WTC11 (cell line): ENCODE data around the gene INS. TPM values are rescaled to one million over a fixed set of nuclear protein-coding genes. Genes with fewer than 3 reads are reported as not detected.

Source experiments
- ATAC-seq: fragments of 200-7000 bp; cut with Tn5 transposase; 2 replicates; pipeline ENCODE4 v1.10.0; 2021; ENCODE audit warnings: mild to moderate bottlenecking, moderate library complexity
- CTCF ChIA-PET: fragments of 300-600 bp; sonication (Branson Sonifier 250); formaldehyde crosslinking; loops from one replicate; lab custom pipeline; 2021; ENCODE audit warnings: antibody characterized with exemption; lab: Charles Lee
- POLR2A ChIA-PET: fragments of 350-600 bp; sonication (Branson Sonifier 250); formaldehyde crosslinking; loops from one replicate; lab custom pipeline; 2021; ENCODE audit warnings: antibody characterized with exemption; lab: Charles Lee
- DNase-seq: peaks from one replicate; pipeline ENCODE4 v3.0.0; 2021; ENCODE audit warnings: low spot score
- H3K27ac Mint-ChIP-seq: 2 replicates; pipeline ENCODE4 v1.8.0; 2021; ENCODE audit warnings: mixed read lengths
- H3K27me3 Mint-ChIP-seq: 2 replicates; pipeline ENCODE4 v1.8.0; 2021; ENCODE audit warnings: low read depth, mild to moderate bottlenecking, moderate library complexity, mixed read lengths
- H3K36me3 Mint-ChIP-seq: 2 replicates; pipeline ENCODE4 v1.8.0; 2021; ENCODE audit warnings: mixed read lengths
- H3K4me1 Mint-ChIP-seq: 2 replicates; pipeline ENCODE4 v1.8.0; 2022; ENCODE audit warnings: mixed read lengths
- H3K4me3 Mint-ChIP-seq: 2 replicates; pipeline ENCODE4 v1.8.0; 2021; ENCODE audit warnings: mild to moderate bottlenecking, moderate library complexity, mixed read lengths
- H3K9me3 Mint-ChIP-seq: 2 replicates; pipeline ENCODE4 v1.8.0; 2021; ENCODE audit warnings: mixed read lengths
- ATF1 ChIP-seq: sonication (generic); formaldehyde crosslinking; IDR thresholded peaks from 2 replicates; pipeline ENCODE4 v1.8.1; 2023; ENCODE audit warnings: mild to moderate bottlenecking, moderate library complexity, missing genetic modification reagents
- CREM ChIP-seq: sonication (generic); formaldehyde crosslinking; IDR thresholded peaks from 2 replicates; pipeline ENCODE4 v1.8.1; 2022; ENCODE audit warnings: mild to moderate bottlenecking, missing genetic modification reagents, moderate library complexity
- GABPB1 ChIP-seq: sonication (generic); formaldehyde crosslinking; IDR thresholded peaks from 2 replicates; pipeline ENCODE4 v1.8.1; 2023; ENCODE audit warnings: mild to moderate bottlenecking, missing genetic modification reagents
- JUN ChIP-seq: sonication (generic); formaldehyde crosslinking; IDR thresholded peaks from 2 replicates; pipeline ENCODE4 v1.8.0; 2023; ENCODE audit warnings: mild to moderate bottlenecking, missing genetic modification reagents
- MXD4 ChIP-seq: fragments of 250-450 bp; sonication (Bioruptor Pico); IDR thresholded peaks from 2 replicates; pipeline ENCODE4 v1.8.0; 2021; ENCODE audit warnings: mild to moderate bottlenecking, moderate library complexity, borderline replicate concordance
- NFE2L1 ChIP-seq: sonication (generic); formaldehyde crosslinking; IDR thresholded peaks from 2 replicates; pipeline ENCODE4 v1.8.1; 2023; ENCODE audit warnings: missing genetic modification reagents
- NFYB ChIP-seq: sonication (generic); formaldehyde crosslinking; conservative IDR thresholded peaks from 2 replicates; pipeline ENCODE4 v1.8.0; 2022; ENCODE audit warnings: low read depth, missing genetic modification reagents
- NR2C2 ChIP-seq: sonication (generic); formaldehyde crosslinking; IDR thresholded peaks from 2 replicates; pipeline ENCODE4 v1.8.0; 2022; ENCODE audit warnings: mild to moderate bottlenecking, missing genetic modification reagents
- RORB ChIP-seq: fragments of 250-450 bp; sonication (Bioruptor Pico); IDR thresholded peaks from 2 replicates; pipeline ENCODE4 v1.9.0; 2021; ENCODE audit warnings: mild to moderate bottlenecking
- SP1 ChIP-seq: sonication (generic); formaldehyde crosslinking; conservative IDR thresholded peaks from 2 replicates; pipeline ENCODE4 v1.8.1; 2022; ENCODE audit warnings: missing genetic modification reagents
- TCF7 ChIP-seq: sonication (generic); formaldehyde crosslinking; IDR thresholded peaks from 2 replicates; pipeline ENCODE4 v1.8.0; 2022; ENCODE audit warnings: mild to moderate bottlenecking, low read depth, missing genetic modification reagents, moderate library complexity
- TEAD1 ChIP-seq: sonication (generic); formaldehyde crosslinking; IDR thresholded peaks from 2 replicates; pipeline ENCODE4 v1.8.0; 2022; ENCODE audit warnings: mild to moderate bottlenecking, missing genetic modification reagents
- ZNF263 ChIP-seq: sonication (generic); formaldehyde crosslinking; IDR thresholded peaks from 2 replicates; pipeline ENCODE4 v1.8.1; 2022; ENCODE audit warnings: low read depth, mild to moderate bottlenecking, moderate library complexity, missing genetic modification reagents
- total RNA-seq: library from RNA; stranded (reverse); gene quantifications from 3 replicates; pipeline ENCODE4 v1.2.3, GENCODE V29; 2021
- TF ChIP-seq, protein P1 (sequence below): sonication (generic); formaldehyde crosslinking; IDR thresholded peaks from 2 replicates; pipeline ENCODE4 v1.8.1; 2023; ENCODE audit warnings: mild to moderate bottlenecking, missing genetic modification reagents, borderline replicate concordance
- TF ChIP-seq, protein P2 (sequence below): sonication (generic); formaldehyde crosslinking; IDR thresholded peaks from 2 replicates; pipeline ENCODE4 v1.8.0; 2022; ENCODE audit warnings: mild to moderate bottlenecking, missing genetic modification reagents
- TF ChIP-seq, protein P3 (sequence below): sonication (generic); formaldehyde crosslinking; IDR thresholded peaks from 2 replicates; pipeline ENCODE4 v1.8.0; 2023; ENCODE audit warnings: missing genetic modification reagents
- TF ChIP-seq, protein P4 (sequence below): sonication (generic); formaldehyde crosslinking; conservative IDR thresholded peaks from 2 replicates; pipeline ENCODE4 v1.8.1; 2023; ENCODE audit warnings: mild to moderate bottlenecking, low read depth, missing genetic modification reagents, moderate library complexity
- TF ChIP-seq, protein P5 (sequence below): sonication (generic); formaldehyde crosslinking; IDR thresholded peaks from 2 replicates; pipeline ENCODE4 v1.8.1; 2023; ENCODE audit warnings: mild to moderate bottlenecking, missing genetic modification reagents
- TF ChIP-seq, protein P6 (sequence below): sonication (generic); formaldehyde crosslinking; IDR thresholded peaks from 2 replicates; pipeline ENCODE4 v1.8.0; 2022; ENCODE audit warnings: mild to moderate bottlenecking, missing genetic modification reagents

The INS gene
- total RNA-seq, 1 experiment from 2014 or later: not detected

GRCh38 chr11:2185324-2186085, 24.5 kb upstream of the INS start:
- ChIA-PET POLR2A (no interaction called here), CTCF (interaction anchor here (0.7 to 2.9 kb wide), 20 partner anchors 10 to 707 kb away, joined by 3 to 28 read pairs (median 4); no protein-coding TSS in a partner anchor)
- DNase-seq (no peak), ATAC-seq (no peak)
- Mint-ChIP-seq H3K4me1 (no peaks in the 10 kb centered on the region), H3K9me3 (no peaks in the 10 kb centered on the region), H3K27me3 (peaks cover 5% of the 10 kb centered on the region), H3K36me3 (no peaks in the 10 kb centered on the region), H3K27ac (no peak overlapping the region), H3K4me3 (no peak overlapping the region)
- TF ChIP-seq RORB (CRISPR knock-in tag): no peak
- TF ChIP-seq ZNF263: no peak
- TF ChIP-seq, protein P1, sequence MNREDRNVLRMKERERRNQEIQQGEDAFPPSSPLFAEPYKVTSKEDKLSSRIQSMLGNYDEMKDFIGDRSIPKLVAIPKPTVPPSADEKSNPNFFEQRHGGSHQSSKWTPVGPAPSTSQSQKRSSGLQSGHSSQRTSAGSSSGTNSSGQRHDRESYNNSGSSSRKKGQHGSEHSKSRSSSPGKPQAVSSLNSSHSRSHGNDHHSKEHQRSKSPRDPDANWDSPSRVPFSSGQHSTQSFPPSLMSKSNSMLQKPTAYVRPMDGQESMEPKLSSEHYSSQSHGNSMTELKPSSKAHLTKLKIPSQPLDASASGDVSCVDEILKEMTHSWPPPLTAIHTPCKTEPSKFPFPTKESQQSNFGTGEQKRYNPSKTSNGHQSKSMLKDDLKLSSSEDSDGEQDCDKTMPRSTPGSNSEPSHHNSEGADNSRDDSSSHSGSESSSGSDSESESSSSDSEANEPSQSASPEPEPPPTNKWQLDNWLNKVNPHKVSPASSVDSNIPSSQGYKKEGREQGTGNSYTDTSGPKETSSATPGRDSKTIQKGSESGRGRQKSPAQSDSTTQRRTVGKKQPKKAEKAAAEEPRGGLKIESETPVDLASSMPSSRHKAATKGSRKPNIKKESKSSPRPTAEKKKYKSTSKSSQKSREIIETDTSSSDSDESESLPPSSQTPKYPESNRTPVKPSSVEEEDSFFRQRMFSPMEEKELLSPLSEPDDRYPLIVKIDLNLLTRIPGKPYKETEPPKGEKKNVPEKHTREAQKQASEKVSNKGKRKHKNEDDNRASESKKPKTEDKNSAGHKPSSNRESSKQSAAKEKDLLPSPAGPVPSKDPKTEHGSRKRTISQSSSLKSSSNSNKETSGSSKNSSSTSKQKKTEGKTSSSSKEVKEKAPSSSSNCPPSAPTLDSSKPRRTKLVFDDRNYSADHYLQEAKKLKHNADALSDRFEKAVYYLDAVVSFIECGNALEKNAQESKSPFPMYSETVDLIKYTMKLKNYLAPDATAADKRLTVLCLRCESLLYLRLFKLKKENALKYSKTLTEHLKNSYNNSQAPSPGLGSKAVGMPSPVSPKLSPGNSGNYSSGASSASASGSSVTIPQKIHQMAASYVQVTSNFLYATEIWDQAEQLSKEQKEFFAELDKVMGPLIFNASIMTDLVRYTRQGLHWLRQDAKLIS (CRISPR knock-in tag): no peak
- TF ChIP-seq NR2C2 (CRISPR knock-in tag): no peak
- TF ChIP-seq MXD4 (CRISPR knock-in tag): no peak
- no peak for TF ChIP-seq ATF1 (CRISPR knock-in tag)
- TF ChIP-seq SP1 (CRISPR knock-in tag): no peak
- TF ChIP-seq, protein P2, sequence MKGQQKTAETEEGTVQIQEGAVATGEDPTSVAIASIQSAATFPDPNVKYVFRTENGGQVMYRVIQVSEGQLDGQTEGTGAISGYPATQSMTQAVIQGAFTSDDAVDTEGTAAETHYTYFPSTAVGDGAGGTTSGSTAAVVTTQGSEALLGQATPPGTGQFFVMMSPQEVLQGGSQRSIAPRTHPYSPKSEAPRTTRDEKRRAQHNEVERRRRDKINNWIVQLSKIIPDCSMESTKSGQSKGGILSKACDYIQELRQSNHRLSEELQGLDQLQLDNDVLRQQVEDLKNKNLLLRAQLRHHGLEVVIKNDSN: no peak
- no peak for TF ChIP-seq TEAD1 (CRISPR knock-in tag)
- TF ChIP-seq, protein P3, sequence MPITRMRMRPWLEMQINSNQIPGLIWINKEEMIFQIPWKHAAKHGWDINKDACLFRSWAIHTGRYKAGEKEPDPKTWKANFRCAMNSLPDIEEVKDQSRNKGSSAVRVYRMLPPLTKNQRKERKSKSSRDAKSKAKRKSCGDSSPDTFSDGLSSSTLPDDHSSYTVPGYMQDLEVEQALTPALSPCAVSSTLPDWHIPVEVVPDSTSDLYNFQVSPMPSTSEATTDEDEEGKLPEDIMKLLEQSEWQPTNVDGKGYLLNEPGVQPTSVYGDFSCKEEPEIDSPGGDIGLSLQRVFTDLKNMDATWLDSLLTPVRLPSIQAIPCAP (CRISPR knock-in tag): no peak
- TF ChIP-seq, protein P4, sequence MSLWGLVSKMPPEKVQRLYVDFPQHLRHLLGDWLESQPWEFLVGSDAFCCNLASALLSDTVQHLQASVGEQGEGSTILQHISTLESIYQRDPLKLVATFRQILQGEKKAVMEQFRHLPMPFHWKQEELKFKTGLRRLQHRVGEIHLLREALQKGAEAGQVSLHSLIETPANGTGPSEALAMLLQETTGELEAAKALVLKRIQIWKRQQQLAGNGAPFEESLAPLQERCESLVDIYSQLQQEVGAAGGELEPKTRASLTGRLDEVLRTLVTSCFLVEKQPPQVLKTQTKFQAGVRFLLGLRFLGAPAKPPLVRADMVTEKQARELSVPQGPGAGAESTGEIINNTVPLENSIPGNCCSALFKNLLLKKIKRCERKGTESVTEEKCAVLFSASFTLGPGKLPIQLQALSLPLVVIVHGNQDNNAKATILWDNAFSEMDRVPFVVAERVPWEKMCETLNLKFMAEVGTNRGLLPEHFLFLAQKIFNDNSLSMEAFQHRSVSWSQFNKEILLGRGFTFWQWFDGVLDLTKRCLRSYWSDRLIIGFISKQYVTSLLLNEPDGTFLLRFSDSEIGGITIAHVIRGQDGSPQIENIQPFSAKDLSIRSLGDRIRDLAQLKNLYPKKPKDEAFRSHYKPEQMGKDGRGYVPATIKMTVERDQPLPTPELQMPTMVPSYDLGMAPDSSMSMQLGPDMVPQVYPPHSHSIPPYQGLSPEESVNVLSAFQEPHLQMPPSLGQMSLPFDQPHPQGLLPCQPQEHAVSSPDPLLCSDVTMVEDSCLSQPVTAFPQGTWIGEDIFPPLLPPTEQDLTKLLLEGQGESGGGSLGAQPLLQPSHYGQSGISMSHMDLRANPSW (CRISPR knock-in tag): no peak
- no peak for TF ChIP-seq TCF7
- no peak for TF ChIP-seq JUN (CRISPR knock-in tag)
- no peak for TF ChIP-seq CREM (CRISPR knock-in tag)
- TF ChIP-seq NFYB (CRISPR knock-in tag): no peak
- TF ChIP-seq, protein P5, sequence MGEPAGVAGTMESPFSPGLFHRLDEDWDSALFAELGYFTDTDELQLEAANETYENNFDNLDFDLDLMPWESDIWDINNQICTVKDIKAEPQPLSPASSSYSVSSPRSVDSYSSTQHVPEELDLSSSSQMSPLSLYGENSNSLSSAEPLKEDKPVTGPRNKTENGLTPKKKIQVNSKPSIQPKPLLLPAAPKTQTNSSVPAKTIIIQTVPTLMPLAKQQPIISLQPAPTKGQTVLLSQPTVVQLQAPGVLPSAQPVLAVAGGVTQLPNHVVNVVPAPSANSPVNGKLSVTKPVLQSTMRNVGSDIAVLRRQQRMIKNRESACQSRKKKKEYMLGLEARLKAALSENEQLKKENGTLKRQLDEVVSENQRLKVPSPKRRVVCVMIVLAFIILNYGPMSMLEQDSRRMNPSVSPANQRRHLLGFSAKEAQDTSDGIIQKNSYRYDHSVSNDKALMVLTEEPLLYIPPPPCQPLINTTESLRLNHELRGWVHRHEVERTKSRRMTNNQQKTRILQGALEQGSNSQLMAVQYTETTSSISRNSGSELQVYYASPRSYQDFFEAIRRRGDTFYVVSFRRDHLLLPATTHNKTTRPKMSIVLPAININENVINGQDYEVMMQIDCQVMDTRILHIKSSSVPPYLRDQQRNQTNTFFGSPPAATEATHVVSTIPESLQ (CRISPR knock-in tag): no peak
- TF ChIP-seq, protein P6, sequence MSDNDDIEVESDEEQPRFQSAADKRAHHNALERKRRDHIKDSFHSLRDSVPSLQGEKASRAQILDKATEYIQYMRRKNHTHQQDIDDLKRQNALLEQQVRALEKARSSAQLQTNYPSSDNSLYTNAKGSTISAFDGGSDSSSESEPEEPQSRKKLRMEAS (CRISPR knock-in tag): no peak
- no peak for TF ChIP-seq NFE2L1 (CRISPR knock-in tag)
- TF ChIP-seq GABPB1 (CRISPR knock-in tag): no peak
